Activated CD4-positive, alpha-beta T cell treated with anti-CD3 and anti-CD28 coated beads for 48 hours (primary cell): ENCODE results near the gene JMJD4.

Experiments used
- DNase-seq: peaks from one replicate; pipeline ENCODE4 v3.0.0-alpha.2; 2020

The JMJD4 gene

GRCh38 chr1:227768125-227768439 is 33.0 kb upstream of the JMJD4 start:
- no peak for DNase-seq

DNA sequence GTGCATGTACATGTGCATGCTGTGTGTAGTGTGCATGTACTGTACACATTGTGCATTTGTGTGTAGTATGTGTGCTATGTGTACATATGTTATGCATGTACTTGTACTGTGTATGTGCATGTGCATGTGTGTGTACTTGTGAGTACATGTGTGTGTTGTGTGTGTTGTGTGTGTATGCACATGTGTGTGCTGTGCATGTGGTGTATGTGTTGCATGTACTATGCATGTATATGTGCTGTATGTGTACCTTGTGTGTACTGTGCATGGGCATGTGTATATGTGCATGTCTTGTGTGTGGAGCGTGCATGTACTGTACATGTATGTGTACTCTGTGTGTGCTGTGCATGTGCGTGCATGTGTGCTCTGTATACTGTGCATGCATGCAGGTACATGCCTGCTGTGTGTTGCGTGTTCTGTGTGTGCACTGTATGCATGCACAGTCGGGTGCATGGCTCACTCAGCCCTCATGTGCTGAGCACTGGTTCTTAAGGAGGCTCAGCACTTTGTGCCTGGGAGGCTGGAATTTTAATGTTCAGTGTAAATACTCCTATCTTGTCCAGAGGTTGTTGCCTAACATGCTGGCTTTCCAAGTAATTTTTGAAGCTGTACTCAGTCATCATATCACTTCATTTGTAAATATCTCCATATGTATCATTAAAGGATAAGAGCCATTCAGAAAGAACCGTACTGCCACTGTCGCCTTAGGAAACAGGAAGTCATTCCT is 32.5 kb upstream of the JMJD4 start:
- DNase-seq = no peak

GRCh38 chr1:227766653-227767277 is 31.7 kb upstream of the JMJD4 start:
- DNase-seq = no peak

- DNase-seq = peak; percentile 73
Observed at GRCh38 chr1:227766015-227766634, 31.0 kb upstream of the JMJD4 start.

GRCh38 chr1:227765261-227766014 is 30.3 kb upstream of the JMJD4 start:
- no peak for DNase-seq

GRCh38 chr1:227764019-227764391 is 28.9 kb upstream of the JMJD4 start:
- DNase-seq = no peak

- DNase-seq = no peak
Observed at GRCh38 chr1:227763246-227764018, 28.3 kb upstream of the JMJD4 start.

DNA sequence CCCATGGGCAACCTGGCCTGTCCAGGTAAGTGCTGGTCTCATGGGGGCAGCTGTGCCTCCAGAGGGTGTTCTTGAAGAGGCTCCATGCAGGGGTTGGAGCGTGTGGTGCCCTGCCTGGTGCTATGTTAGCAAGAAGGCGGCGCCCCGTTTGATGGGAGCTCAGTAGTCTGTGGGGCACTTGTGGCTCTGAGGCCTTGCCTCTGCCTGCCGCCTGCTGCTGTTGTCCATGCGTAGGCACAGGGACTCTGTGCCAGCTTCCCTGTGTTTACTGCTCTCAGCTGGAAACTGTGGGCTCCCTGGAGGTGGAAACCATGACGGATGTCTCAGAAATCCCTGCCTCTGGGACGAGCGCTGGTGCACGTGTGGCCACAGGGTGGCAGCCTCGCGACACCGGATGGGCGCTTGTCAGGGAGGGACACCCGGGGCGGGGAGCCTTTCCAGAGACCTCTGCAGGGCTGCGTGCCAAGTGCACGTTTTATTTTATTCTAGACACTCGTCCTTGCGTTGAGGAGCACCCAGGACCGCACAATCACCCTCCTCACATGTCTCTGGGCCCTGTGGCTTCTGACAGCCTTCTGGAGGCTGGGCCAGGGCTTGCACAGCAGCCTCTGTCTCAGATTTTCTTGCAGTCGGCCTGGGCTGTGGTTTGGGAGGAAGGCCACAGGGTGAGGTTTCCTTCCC is 27.3 kb upstream of the JMJD4 start:
- peak; percentile 91 for DNase-seq

- no peak for DNase-seq
Observed at GRCh38 chr1:227761621-227762230, 26.6 kb upstream of the JMJD4 start.

- no peak for DNase-seq
Observed at GRCh38 chr1:227760377-227760776, 25.3 kb upstream of the JMJD4 start.

- DNase-seq = no peak
Observed at GRCh38 chr1:227759341-227760300, 24.5 kb upstream of the JMJD4 start.

DNA sequence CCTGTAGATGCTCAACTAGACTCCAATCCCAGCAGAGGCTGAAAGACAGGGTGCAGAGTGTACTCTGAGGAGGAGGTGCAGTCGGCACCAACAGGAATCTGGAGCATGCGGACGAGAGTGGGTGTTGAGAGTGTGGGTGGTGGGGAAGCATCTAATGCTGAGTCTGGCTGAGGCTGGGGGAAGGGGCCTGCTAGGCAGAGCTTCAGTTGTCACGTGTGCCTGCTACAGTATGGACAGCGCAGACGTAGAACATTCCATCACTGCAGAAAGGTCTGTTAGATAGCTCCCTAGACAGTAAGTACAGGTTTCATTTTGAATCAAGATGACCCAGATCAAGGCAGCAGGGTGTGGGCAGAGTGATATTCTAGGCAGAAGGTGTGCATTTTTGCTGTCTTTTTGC is 23.3 kb upstream of the JMJD4 start:
- peak; percentile 30 for DNase-seq

DNA sequence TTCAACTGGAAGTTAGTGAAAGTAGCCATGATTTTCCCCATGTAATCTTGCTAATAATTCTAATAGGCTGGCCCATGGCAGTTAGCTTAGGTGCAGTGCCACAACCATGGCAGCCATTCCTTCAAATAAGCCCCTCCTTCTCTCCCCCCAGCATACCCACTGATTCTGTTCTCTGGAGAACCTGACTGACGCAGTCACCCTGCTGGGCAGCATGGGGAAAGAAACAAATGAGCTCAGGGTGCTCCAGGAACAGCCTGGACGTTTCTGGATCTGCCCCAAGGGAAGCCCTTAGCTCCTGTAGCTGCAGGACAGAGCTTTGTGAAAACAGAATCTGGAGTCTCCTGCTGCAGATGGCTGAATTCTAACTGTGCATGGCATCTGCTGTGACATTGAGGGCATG is 22.7 kb upstream of the JMJD4 start:
- no peak for DNase-seq

- DNase-seq = peak; percentile 26
Observed at GRCh38 chr1:227756172-227756959, 21.3 kb upstream of the JMJD4 start.

DNA sequence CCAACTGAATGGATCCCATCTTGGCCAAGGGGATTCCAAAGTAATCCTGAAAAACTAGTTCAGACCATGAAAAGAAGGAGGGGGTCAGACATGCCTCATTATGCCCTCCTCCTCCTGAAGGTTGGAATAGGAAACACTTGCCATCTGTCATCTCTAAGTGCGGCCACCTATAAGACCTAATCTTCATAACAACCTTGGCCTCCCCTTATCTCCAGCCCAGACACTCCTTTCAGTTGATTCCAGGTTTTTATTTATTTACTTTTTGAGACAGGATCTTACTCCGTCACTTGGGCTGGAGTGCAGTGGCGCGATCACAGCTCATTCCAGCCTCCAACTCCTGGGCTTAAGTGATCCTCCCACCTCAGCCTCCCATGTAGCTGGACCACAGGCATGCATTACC is 19.9 kb upstream of the JMJD4 start:
- no peak for DNase-seq

- no peak for DNase-seq
Observed at GRCh38 chr1:227753999-227754711, 19.1 kb upstream of the JMJD4 start.

DNA sequence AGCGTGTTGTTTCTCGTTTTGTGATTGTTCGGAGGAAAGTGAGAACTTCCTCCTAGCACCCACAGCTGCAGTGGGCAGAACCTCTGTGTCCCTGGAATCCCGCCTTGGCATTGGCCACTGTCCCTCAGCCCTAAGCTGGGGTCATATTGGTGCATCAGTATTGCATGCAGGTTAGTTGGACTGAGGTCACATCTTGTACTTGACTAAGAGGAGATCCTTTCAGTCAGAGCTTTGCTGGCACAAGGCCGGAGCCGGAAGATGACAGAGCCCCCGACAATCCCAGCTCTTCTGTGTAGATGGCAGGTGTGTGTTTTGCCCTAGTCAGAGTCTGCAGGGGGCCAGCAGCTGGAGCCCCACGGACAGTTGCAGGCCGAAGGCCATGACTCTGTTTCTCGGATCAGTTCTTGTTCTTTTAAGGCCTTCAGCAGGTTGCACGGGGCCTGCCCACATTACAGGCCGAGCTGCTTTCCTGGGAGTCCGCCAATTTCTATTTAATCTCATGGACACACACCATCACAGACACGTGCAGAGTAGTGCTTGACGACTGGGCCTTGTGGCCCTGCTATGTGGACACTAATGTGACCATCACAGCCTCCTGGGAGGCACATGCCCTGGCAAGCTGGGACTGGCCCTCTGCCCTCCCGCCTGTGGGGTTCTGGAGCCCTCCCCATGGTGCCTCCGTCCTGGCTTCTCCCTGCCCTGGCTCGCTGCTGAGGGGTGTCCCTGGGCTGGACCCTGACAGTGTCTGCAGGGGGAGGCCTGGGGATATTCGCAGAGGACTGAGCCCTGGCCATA is 15.0 kb upstream of the JMJD4 start:
- DNase-seq = no peak

GRCh38 chr1:227749225-227749624 is 14.1 kb upstream of the JMJD4 start:
- no peak for DNase-seq
